HepG2 (cell line): ENCODE measurements around the gene QRFP.

ENCODE experiments used
- CENPBD1 ChIP-seq: sonication (generic); formaldehyde crosslinking; IDR thresholded peaks from 2 replicates; pipeline ENCODE4 v1.8.0; 2022; ENCODE audit warnings: missing genetic modification reagents, low read depth, mild to moderate bottlenecking, borderline replicate concordance
- JUNB ChIP-seq: sonication (generic); formaldehyde crosslinking; IDR thresholded peaks from 2 replicates; pipeline ENCODE4 v1.8.0; 2022; ENCODE audit warnings: missing genetic modification reagents, mild to moderate bottlenecking, borderline replicate concordance
- KDM1A ChIP-seq: IDR thresholded peaks from 2 replicates; pipeline ENCODE4 v1.6.1; 2016; ENCODE audit warnings: missing compliant biosample characterization
- MAX ChIP-seq: IDR thresholded peaks from 2 replicates; pipeline ENCODE4 v1.6.1; 2012; ENCODE audit warnings: inconsistent platforms
- NR3C1 ChIP-seq: sonication (generic); formaldehyde crosslinking; IDR thresholded peaks from 2 replicates; pipeline ENCODE4 v1.4.0; 2020; ENCODE audit warnings: missing genetic modification reagents
- POLR2A ChIP-seq, 2 experiments: IDR thresholded peaks; 2 replicates each; pipeline ENCODE4 v1.6.1; 2011; ENCODE audit warnings: low read depth in 2 of 2, low read length in 2 of 2, mild to moderate bottlenecking in 1 of 2, moderate library complexity in 1 of 2; ENCODE audit not compliant: insufficient read depth in 1 of 2
- ZBTB33 ChIP-seq: sonication (generic); formaldehyde crosslinking; IDR thresholded peaks from 2 replicates; pipeline ENCODE4 v1.4.0; 2020; ENCODE audit warnings: missing genetic modification reagents
- ZNF724P ChIP-seq: sonication (generic); formaldehyde crosslinking; IDR thresholded peaks from 2 replicates; pipeline ENCODE4 v1.8.0; 2022; ENCODE audit warnings: missing genetic modification reagents, borderline replicate concordance
- ZNF75D ChIP-seq: sonication (generic); formaldehyde crosslinking; IDR thresholded peaks from 2 replicates; pipeline ENCODE4 v1.8.1; 2023; ENCODE audit warnings: missing genetic modification reagents, mild to moderate bottlenecking, borderline replicate concordance
- ZNF790 ChIP-seq: sonication (generic); formaldehyde crosslinking; IDR thresholded peaks from 2 replicates; pipeline ENCODE4 v1.8.0; 2022; ENCODE audit warnings: missing genetic modification reagents, mild to moderate bottlenecking, borderline replicate concordance

GRCh38 chr9:130854092-130854491, 42.5 kb downstream of the QRFP start:
- no peak for TF ChIP-seq CENPBD1
- TF ChIP-seq JUNB = no peak
- no peak for TF ChIP-seq KDM1A (CRISPR knock-in tag)
- no peak for TF ChIP-seq ZNF75D (CRISPR knock-in tag)
- no peak for TF ChIP-seq ZBTB33 (CRISPR knock-in tag)
- TF ChIP-seq ZNF790 (CRISPR knock-in tag) = no peak
- TF ChIP-seq MAX = no peak
- no peak for TF ChIP-seq NR3C1 (CRISPR knock-in tag)
- TF ChIP-seq ZNF724P (CRISPR knock-in tag) = no peak
- TF ChIP-seq POLR2A (IDR thresholded peaks at IDR 0.05; ENCODE audit: insufficient read depth in 1 of 2, low read depth in 2 of 2, low read length in 2 of 2) = no peak
